Esophagus squamous epithelium (tissue), 4 donors: ENCODE data around the gene PRKACA.
"Not testable (repeated sequence)": the region's sequence is repeated elsewhere in the genome, so short reads cannot be mapped to it uniquely, and the experiment has no call there.

Experiments used
- POLR2A ChIP-seq, 4 donors: fragments of 450-650 bp; IDR thresholded peaks; one replicate each; pipeline ENCODE4 v1.6.1; 2017; ENCODE audit warnings: antibody characterized with exemption in 4 of 4, mild to moderate bottlenecking in 4 of 4, moderate library complexity in 3 of 4
- TF ChIP-seq, protein P1 (sequence below), 6 experiments: fragments of 450-650 bp in 4 of 6; fragments of 200-600 bp in 2 of 6; sonication (generic) in 2 of 6; IDR thresholded peaks; one replicate each; pipeline ENCODE4 v1.5.1; 2016 to 2019; ENCODE audit warnings: antibody characterized with exemption in 6 of 6, mild to moderate bottlenecking in 4 of 6, moderate library complexity in 4 of 6

- not testable (repeated sequence) for TF ChIP-seq POLR2A (IDR thresholded peaks at IDR 0.05)
- TF ChIP-seq, protein P1, sequence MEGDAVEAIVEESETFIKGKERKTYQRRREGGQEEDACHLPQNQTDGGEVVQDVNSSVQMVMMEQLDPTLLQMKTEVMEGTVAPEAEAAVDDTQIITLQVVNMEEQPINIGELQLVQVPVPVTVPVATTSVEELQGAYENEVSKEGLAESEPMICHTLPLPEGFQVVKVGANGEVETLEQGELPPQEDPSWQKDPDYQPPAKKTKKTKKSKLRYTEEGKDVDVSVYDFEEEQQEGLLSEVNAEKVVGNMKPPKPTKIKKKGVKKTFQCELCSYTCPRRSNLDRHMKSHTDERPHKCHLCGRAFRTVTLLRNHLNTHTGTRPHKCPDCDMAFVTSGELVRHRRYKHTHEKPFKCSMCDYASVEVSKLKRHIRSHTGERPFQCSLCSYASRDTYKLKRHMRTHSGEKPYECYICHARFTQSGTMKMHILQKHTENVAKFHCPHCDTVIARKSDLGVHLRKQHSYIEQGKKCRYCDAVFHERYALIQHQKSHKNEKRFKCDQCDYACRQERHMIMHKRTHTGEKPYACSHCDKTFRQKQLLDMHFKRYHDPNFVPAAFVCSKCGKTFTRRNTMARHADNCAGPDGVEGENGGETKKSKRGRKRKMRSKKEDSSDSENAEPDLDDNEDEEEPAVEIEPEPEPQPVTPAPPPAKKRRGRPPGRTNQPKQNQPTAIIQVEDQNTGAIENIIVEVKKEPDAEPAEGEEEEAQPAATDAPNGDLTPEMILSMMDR (IDR thresholded peaks at IDR 0.05): not testable (repeated sequence)
These were observed 69.7 kb downstream of the PRKACA start for GRCh38 chr19:14047866-14048265.
